Right ventricle myocardium superior (tissue), 1 donor: ENCODE data around the gene SND1. TPM values are rescaled to one million over a fixed set of nuclear protein-coding genes. Genes with fewer than 3 reads are reported as not detected.

Experiments used
- ATAC-seq: fragments of 200-7000 bp; cut with Tn5 transposase; one replicate; pipeline ENCODE4 v1.9.1; 2020; ENCODE audit warnings: mild to moderate bottlenecking; ENCODE audit not compliant: poor library complexity
- DNase-seq: peaks from one replicate; pipeline ENCODE4 v3.0.0-alpha.2; 2020
- intact Hi-C: fragments of 100-400 bp; cut with DNase I; formaldehyde crosslinking; loops from one replicate; pipeline ENCODE4 v1.11.2; 2022
- total RNA-seq: library from RNA; stranded (reverse); fragmentation: NEBNext Ultra II Directional; extraction: Animal tissue kit (Norgen Biotek cat#: 25700); gene quantifications from one replicate; pipeline ENCODE4 v1.2.1, GENCODE V29; 2021
- donor health status: DM: no; HTN: yes; CAD: no; lungs with severe emphysema.

SND1 gene
- total RNA-seq, 1 donor from 2014 or later, result 81.9 TPM

DNA sequence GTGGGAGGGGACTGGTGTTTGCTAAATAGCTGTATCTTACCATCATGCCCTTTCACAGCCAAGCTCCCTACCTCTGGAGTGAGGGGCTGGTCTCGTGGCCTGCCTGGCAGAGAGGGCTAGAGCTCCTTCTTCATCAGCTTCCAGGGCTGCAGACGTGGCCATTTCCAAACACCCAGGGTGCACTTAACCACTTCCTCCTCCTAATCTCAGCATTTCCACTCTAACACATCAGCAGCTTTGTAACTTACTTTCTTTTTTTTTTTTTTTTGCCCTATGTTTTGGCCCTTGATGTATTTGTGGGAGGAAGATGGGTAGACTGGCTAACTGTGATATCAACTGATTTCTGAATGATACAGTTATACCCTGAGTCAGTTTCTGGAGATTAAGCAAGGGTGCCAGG is 351.8 kb downstream of the SND1 start:
- DNase-seq, result peak; percentile 53
- intact Hi-C loops, result no loop called here
- ATAC-seq, result peak; percentile 38

DNA sequence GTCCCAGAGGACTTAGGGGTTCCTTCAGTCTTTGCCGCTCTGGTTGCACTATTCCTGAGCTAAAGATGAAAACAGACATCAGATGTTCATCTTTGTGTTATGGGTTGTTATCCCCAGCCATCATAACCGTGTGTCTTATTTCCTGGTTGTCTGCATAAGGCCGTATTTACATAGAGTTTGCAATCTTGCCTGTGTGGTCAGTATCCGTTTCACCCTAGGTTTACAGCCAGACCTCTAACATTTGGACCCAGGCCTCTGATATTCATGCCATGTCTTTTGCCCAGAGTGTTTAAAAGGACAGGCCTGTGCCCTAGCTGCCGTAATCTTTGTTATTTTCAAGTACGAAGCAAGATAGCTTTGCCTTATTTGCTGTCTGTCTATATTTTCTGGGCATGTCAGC is 352.6 kb downstream of the SND1 start:
- ATAC-seq (no peak), DNase-seq (no peak)
- intact Hi-C loops, result no loop called here

DNA sequence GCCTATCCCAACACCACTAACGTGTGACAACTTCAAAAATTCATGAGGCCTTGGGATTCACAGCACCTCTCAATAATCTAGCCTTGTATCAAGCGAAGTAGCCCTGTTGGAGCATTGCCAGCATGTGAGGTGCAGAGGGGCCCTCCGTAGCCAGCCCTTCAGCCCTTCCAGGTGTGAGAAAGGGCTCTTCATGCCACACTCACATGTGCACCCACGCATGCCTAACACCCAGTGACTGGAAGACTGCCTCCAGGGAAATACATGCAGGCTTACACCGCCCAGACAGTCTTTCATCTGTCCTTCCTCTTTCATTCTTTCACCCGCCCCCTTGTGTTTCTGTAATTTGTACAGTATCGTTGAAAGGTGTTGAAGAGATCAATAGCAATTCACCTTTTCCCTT is 353.1 kb downstream of the SND1 start:
- intact Hi-C loops, result no loop called here
- ATAC-seq (no peak), DNase-seq (no peak)

DNA sequence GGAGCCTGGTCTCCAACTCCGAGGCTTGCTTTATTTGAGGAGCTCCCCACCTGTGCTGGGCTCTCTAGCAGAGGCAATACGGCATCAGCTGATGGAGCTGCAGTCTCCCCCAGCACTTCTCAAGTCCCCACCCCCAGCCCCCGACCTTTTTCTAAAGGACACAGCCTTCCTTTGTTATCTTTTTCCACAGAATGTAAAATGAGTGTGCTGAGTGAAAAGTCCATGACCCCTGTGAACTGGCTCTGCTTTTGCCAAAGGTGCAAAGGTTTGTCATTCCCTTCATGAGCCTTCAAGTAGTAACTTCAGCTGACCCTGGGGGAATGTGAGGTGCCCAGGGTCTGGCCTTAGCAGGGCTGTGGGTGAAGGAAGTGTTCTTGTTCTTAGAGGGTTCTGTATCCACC is 353.8 kb downstream of the SND1 start:
- ATAC-seq (no peak), DNase-seq (no peak)
- intact Hi-C loops, result no loop called here

DNA sequence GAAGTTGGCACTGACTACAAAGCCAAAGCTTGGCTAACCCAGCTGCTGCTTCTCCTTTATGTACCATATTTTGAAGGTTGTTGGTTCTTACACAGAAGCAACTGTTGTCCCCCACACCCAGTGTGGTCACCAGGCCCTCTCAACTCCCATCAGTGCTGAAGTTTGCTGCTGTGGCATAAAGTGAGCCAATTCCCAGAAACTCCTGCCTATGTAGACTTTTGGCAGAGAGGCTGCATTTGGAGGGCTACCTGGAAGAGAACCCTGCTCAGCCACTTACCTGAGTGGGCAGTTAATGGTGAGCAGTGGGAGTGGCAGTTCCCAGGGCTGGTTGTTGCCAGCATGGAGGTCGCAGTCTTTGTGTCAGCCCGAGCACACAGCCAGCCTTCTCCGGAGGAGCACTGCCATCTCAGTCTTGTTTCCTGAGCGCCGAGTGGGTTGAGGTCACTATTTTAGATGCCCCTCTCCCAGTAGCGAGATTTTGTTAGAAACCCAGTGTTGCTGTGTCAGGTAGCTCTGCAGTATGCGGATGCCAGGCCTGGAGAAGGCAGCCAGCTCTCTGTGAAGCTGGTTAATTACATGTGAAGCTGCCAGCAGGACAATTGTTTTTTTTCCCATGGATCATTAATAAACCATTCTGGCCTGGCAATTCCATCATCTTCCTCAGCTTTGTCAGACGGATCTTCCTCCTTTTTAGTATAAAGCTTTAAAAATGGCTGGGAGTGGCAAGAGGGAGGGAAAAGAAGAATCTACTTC is 354.7 kb downstream of the SND1 start:
- no peak for ATAC-seq
- intact Hi-C loops, result no loop called here

DNA sequence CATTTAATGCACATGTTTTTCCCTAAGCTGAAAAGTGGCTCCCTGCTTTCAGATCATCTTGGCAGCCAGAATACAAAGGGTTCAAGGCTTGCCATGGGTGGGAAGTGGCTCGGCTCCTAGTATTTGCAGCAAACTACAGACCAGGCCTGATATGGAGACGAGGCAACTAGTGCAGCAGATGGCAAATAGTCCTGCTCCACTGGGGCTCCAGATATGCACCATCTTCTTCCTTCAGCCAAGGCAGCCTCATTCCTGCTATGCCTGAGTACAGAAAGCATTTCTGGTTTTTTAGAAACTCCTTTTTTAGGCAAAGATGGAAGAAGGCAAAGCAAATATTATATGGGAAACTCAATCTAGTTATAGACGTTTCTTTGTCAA is 355.3 kb downstream of the SND1 start:
- intact Hi-C loops, result no loop called here
- DNase-seq (no peak), ATAC-seq (no peak)

More for the DNA sequence above, 354.7 kb downstream of the SND1 start:
- no peak for DNase-seq

DNA sequence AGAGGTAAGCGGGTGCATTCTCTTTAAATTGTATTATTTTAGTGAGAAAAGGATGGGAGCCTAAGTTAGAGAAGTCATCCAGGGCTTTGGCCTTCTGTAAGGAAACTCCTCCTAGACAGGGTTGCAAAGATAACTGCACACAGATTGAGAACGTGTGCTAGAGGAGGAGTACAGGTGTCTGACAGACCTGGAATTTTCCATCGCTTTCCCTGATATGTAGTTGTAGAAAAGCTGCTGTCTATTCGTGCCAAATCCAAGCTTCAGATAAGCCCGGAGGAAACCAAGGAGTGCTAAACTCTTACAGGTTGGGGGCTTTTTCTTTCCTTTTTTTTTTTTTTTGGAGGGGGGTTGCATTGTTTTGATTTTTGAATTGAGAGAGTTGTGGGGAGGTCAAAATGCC is 356.1 kb downstream of the SND1 start:
- ATAC-seq (no peak), DNase-seq (no peak)
- intact Hi-C loops, result no loop called here

DNA sequence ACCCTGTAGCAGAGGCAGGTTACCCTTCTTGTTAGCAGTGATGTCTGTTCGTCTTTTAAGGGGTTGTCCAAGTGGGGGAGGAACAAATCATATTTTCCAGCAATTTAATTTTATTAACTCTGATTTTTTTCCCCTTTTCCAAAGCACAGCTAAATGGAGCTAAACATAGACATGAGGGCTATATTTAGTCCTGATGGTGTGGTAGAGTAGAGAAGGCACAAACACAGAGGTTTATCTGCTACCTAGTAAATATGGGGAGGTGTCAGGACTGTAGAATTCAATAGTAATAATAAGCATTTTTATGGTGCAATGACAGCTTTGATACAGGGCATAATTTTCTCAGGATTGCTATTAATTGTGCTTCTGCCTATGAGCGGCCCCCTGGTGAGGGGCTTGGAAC is 356.8 kb downstream of the SND1 start:
- DNase-seq (no peak), ATAC-seq (peak; percentile 56)
- intact Hi-C loops, result no loop called here

DNA sequence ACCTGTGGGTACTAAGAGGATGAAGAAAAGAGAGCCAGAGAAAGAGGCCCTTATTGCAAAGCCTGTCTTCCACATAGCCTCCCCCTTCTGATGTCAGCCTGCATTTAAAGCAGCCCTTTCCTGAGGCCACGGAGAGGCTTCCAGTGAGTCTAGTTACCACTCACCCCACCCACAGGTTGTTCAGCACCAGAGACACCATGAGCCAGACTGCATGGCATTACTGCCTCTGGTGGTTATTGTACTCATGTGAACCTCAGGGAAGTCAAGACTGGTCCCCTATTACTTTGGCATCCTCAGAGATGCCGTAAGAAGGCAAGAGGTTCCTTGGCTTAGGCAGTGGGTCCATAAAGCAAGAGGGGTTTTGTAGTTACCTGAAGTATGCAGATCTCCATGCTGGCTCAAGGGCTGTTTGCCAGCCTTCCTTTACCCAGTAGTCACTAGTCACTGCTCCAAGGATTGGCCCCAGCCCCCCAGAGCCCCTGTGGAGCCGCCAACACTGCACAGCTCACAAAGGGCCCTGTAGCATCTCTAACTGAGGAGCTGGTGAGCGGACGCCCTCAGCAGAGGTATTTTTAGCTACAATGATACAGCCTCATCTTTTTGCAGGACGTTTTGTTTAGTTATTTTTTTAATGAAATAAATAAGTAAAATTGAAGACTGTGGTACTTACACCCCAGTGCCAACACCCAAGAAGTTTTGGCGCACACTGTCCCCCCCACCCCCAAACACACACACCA is 358.6 kb downstream of the SND1 start:
- ATAC-seq (peak; percentile 71), DNase-seq (no peak)

DNA sequence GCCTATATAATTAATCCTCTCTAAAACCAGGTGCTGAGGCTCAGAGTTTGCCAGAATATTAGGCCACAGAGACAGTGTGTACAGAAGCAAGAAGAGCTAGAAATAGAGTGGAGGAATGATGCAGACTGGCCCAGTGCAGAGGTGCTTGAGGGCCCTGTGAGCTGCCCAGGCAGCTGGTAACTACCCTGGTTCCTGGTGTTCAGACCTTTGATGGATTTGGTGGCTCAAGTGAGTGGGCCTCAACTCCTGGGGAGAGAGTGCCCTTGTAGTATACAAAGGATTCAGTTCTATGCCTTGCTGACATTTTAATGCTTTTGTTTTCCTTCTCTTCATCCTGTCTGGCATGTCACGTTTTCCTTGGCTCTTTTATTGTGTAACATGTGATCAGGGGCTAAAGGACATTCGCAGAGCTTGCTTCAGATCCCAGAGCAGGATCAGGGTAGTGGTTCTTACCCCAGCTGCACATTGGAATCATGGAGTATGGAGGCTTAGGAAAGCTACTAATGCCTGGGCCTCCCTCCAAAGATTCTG is 359.2 kb downstream of the SND1 start:
- intact Hi-C loops, result no loop called here
- DNase-seq, result no peak
- peak; percentile 80 for ATAC-seq

More for the DNA sequence above, 358.6 kb downstream of the SND1 start:
- intact Hi-C loops, result no loop called here

DNA sequence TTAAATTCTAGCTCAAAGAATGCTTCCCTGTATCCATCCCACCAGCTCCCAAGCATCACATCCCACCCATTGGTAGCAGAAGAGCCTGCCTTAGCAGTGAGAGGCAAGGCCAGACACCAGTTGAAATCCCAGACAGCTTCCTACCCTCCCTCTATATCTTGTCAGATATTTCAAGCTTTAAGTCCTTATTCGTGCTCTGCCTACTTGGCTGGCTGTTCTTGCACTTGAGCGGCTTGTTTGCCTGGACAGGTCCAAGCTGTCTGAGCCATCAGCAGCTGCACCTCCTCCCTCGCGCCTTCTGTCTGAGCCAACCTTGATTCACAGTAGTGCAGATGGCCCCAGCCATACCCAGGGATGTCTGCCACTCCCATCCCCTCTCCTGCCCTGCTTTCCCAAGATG is 362.8 kb downstream of the SND1 start:
- ATAC-seq (no peak), DNase-seq (no peak)
- intact Hi-C loops, result no loop called here

DNA sequence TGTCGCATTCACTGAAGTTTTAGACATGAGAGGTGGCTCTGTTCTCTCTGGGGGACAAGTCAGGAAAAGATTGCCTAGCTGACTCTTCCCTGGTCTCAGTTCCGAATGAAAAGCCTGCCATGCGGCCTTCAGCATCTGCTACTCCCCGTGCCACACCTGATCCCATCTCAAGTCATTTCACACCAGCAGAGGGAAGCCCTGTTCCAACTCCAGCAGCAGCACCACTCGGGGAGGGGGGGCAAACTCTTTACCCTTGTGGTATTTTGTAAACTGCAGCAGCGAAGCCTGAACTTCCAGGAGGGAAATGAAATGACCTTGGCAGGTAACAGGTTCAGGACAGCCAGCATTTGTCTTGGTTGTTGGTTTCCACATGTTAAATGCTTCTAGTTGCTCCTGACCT is 365.5 kb downstream of the SND1 start:
- ATAC-seq (no peak), DNase-seq (no peak)
- intact Hi-C loops, result no loop called here

DNA sequence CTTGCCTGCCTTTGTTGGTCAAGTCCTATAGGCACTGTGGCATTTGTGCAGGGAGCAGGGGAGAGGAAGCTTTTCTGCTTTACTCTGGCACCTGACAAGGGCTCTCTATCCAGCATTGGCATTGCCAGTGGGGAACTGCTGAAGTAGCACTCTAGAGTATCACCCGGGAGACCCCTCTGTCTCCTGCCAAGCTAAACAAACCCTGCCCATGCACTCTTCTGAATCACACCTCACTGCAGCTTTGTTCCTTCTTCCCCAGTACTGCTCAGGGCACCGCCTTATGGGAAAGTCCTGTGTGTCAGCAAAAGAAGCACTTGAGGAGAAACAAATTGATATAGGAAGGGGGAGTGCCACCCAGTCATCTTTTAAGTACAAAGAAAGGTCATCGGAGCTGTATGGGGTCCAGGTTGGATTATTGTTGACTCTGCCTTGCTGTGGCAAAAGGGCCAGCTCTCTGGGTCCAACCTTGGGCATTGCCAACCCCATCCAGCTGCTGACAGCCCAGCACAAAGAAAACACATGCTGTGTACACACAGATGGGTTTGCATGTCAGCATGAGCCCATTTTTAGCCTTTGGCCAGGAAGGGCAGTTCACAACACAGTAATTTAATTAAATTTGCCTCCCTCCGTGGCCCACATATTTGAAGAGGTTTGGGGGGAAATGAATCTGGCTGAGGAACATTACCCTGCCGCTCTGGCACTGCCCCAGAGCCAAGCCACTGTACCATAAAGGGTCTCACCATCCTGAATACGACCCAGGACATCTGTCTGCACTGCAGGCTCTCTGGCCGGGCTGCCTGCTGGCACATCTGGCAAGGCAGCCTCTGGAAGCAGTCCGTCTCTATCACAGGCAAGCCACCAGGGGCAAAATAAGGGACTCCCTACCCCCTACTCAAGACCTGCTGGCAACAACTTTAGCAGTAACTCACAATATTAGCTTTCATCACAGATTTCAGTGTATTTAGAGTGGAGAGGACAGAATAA is 366.2 kb downstream of the SND1 start:
- intact Hi-C loops, result no loop called here
- ATAC-seq (peak; percentile 27), DNase-seq (no peak)

DNA sequence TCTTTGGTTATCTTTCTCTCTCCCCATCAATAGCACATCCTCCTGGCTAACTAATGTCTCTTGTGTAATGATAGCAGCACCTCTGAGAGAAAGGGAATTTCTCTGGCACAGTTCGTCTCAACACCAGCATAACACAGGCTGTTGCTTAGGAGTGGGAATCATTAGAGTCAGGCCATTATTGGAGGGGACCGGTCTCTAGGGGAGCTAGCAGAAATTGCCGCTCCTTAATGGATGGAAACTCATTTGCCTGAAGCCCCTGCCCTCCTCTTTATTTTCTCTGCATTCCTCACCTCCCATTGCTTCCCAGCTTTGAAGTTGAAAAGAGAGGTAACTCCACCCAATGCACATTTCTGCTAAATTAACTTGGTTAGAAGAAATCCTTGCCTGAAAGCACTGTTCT is 367.3 kb downstream of the SND1 start:
- intact Hi-C loops, result no loop called here
- DNase-seq (no peak), ATAC-seq (no peak)

DNA sequence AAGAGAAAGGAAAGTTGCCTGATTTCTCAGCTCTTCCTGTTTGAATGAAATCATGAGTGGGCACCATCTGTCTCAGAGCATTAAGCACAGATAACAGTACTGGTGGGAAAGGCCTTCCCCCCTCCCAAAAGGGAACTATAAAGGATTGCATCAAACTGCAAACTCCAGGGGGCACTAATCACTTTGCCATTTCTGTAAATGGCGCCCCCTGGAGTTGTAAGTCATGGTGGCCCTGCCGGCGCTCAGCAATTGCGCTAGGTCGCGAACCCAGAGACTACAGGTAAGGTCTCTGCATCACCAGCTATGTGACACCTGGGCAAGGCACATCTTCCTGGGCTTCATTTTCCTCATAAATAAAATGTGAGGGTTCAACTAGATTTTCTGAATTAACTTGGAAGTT is 368.2 kb downstream of the SND1 start:
- DNase-seq, result no peak
- no peak for ATAC-seq
- intact Hi-C loops, result no loop called here

DNA sequence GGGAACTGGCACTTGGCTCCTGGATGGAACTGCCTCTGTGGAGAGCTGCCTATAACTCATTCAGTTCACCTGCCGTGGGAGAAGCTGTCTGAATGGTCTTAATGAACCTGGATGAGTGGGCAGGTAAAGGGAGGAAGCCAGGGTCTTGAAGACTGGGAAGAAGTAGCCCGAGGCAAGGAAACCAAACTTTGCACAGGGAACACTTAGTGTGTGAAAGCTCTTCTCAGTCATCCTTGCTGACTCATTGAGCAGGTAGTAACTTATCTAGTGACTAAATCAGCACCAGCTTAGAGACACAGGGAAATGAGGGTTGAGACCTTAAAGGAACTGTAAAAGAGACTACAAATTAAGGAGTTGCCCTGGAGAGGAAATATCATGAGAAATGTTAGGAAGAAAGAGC is 369.4 kb downstream of the SND1 start:
- ATAC-seq, result no peak
- DNase-seq, result no peak
- intact Hi-C loops, result no loop called here

DNA sequence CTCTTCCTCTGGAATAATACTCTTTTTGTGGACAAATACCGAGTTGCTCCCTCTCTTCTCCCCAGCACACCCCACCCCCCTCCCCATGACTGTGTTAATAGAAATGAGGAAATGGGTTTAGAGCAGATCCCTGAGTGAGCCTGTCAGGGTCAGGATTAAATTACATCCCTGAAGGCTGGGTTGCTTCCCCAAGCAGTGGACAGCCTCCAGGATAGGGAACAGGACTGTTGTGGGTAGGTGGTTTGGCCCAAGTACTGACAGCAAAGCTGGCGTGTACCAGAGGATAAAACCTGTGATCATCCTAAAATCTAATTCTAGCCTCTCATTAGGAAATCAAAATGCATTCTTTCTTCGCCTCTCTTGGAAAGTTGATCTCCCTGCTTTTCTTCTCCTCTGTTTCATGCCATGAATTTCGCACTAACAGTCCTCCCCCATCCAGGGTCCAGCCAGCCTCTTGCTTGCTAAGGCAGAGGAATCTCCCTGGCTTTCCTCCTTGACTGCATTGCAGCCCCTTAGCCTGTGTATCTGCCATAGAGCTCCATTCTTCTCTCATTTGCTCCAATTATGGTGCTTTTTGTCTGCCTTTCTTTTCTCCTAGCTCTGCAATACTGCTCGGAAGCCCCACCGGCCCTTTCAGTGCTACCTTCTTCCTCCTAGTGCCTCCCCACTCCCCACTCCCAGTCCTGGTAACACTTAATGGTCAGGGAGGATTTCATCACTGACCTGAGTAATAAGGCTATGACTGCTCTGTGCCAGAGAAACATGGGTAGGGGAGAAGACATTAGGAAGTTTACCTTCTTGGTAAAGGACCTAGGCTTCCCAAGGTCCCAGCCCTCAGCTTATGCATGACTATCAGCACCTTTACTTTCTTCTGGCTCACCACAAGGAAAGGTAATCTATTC is 370.9 kb downstream of the SND1 start:
- ATAC-seq, result no peak
- intact Hi-C loops, result no loop called here
- DNase-seq, result no peak

DNA sequence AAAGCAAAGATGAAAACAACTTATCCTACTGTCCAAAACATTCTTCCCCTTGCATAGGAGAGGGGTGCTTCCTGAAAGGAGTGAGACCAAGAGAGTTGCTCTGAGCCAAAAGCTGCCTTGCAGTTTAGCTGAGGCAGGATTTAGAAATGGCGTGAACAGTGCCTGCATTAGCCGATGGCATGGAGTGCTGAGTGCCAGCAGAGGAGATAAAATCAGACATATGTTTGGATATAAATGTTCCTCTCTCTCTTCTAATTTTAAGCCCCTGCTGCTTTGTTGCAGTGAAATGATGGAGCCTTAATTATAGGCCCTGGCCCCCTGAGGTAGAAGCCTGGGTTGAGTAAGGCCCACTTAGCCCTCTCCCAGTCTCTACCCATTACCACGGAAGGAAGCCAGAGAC is 372.2 kb downstream of the SND1 start:
- DNase-seq (no peak), ATAC-seq (no peak)
- intact Hi-C loops, result no loop called here
